ENCODE measurements around the gene PRDM16.

The PRDM16 gene

DNA sequence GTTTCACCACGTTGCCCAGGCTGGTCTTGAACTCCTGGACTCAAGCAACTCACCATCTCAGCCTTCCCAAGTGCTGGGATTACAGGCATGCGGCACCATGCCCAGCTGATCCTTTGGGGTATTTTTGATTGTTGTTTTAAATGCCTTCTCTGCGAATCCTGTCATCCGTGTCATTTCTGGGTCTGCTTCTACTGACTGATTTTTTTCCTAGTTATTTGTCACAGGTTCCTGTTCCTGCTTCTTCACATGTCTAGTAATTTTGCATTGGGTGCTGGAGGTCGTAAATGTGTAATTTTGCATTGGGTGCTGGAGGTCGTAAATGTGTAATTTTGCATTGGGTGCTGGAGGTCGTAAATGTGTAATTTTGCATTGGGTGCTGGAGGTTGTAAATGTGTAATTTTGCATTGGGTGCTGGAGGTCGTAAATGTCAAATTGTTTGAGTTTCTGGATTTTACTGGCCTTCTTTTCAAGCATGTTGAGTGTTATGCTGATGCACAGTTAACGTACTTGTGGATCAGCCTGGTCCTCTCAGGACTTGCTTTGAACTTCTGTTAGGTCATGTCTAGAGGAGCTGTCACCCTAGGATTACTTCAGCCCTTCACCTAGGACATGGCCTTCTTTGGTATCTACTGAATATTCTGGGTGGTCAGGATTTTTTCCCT is 381.3 kb downstream of the PRDM16 start:
- no peak for DNase-seq

- no peak for DNase-seq
Observed at GRCh38 chr1:3450983-3451382, 382.0 kb downstream of the PRDM16 start.

GRCh38 chr1:3451994-3452865 is 383.2 kb downstream of the PRDM16 start:
- DNase-seq, result no peak

GRCh38 chr1:3452866-3453175 is 383.8 kb downstream of the PRDM16 start:
- DNase-seq, result no peak

DNA sequence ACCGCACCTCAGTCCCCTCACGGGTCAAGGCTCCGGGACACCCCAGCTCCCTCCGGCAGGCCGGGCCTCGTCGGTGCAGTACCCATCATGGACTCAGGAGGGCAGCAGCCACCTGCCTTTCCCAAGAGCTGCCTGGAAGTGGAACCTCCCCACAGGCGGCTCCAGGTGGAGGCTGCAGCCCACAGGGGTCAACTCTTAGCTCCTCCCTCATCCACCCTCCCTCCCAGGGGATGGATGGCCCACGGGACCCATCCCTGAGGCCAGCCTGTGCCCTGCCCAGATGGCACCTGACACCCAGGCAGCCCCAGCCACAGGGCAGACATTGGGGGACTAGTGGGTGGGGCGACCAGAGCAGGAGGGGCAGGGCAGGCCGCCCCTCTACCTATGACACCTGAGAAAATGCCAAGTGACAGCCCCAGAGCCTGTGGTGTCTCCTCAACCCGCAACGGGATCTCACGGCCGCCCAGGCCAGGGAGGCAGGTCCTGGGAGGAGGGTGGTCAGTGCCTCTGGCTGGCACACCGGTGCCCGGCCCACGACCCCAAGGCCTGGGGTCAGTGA is 384.3 kb downstream of the PRDM16 start:
- DNase-seq, result peak; percentile 65

GRCh38 chr1:3453891-3454810 is 385.1 kb downstream of the PRDM16 start, which contains the start of gene ARHGEF16:
ARHGEF16 (plus strand) TSS chr1:3454665; CDS start chr1:3463085, 8,420 bp downstream.
- peak; percentile 14 for DNase-seq

GRCh38 chr1:3454811-3455618 is 386.0 kb downstream of the PRDM16 start:
- DNase-seq, result no peak

DNA sequence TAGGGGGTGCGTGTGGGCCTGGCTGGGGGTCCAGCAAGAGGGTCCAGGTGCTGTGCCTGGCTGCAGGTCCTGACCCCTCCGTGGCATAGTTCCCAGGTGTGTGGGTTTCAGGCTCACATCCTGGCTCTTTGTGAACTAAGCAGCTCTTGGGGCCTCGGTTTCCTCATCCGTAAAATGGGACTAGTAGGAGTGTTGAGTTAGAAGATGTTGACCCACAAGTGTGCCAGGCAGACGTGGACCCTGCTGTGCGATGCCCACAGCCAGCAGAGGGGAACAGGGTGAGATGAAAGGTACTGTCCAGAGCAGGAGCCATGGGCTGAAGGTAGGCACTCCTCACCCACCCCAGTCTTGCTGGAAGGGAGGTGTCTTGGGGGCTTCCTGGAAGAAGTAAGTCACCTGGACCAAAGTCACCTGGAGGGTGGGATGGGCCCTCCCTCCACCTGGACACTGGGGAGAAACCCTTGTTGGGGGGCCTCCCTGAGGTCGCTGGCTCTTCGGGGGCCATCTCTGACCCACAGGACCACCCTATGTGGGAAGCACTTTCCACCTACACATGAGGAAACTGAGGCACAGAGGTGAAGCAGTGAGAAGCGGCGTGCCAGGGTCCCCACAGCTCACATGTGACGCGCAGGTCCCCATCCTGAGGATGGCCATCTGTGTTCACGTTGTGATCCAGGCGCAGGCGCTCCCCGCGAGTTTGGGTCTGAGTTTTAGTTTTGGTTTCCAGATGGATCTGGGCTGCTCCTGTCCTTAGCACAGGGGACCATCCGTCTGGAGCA is 386.9 kb downstream of the PRDM16 start:
- no peak for DNase-seq

DNA sequence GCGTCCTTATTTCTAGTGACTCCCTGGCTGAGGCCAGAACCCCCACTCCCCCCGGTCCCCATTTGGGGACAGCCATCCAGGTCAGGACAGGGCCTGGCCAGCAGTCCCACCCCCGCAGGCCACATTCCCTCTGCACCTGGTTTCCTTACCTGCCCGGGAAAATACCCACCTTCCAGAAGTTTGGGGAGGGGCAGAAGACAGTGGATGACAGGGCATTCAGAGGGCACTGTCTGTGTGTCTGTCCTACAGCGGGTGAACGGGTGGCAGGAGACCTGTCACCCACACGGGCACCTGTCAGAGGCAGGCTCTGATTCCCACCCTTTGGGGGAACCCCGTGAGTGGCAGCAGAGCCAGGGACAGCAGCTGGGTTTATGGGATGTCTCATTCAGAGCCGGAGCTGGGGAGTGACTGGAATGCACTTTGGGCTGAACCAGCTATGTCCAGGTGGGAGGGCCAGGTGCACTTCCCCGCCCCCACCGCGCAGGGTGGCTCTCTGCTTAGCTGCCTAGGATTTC is 387.5 kb downstream of the PRDM16 start:
- no peak for DNase-seq

GRCh38 chr1:3456964-3457909 is 388.2 kb downstream of the PRDM16 start:
- no peak for DNase-seq

DNA sequence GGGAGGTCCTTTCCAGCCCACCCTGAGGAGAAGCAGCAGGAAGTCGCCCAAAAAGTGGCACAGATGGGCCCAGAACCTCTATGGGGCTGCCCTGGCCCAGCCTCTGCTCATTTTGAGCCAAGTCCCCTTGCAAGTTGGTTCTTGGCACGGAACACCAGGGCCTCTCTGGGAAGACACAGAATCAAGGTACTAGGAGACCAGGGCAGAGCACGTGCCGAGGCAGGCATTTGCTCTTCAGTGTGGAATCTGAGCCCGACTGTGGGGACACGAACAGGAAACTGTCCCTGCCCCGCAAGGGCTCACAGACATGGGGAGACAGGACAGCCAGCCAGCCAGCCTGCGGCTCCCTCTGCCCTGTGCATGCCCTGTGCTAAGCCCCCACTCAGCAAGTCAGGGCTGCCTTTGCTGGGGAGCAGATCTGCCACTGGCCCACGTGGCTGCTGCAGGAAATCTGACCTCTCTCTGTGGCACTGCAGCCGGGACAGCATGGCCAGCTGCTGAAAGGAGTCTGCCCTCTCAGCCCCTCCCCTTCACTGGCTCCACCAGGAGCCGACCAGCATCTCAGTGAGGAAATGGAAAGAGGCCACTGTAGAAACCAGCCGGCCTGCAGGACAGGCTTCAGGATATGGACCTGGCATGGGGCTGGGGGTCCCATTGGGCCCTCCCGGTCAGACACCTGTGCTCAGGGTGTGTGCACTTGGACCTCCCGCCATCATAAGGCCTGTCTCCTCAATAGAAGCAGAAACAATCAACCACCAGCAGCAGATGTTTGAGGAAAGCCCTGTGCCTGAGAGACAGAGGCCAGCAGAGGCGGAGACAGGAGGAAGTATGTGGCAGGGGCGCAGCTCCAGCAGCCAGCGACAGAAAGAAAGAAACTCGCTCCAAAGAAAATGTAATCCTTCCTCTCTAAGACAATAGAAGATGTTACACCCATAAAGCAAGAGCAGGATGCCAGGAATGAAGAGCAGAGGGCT is 389.2 kb downstream of the PRDM16 start:
- no peak for DNase-seq

GRCh38 chr1:3459051-3459908 is 390.3 kb downstream of the PRDM16 start:
- no peak for DNase-seq

DNA sequence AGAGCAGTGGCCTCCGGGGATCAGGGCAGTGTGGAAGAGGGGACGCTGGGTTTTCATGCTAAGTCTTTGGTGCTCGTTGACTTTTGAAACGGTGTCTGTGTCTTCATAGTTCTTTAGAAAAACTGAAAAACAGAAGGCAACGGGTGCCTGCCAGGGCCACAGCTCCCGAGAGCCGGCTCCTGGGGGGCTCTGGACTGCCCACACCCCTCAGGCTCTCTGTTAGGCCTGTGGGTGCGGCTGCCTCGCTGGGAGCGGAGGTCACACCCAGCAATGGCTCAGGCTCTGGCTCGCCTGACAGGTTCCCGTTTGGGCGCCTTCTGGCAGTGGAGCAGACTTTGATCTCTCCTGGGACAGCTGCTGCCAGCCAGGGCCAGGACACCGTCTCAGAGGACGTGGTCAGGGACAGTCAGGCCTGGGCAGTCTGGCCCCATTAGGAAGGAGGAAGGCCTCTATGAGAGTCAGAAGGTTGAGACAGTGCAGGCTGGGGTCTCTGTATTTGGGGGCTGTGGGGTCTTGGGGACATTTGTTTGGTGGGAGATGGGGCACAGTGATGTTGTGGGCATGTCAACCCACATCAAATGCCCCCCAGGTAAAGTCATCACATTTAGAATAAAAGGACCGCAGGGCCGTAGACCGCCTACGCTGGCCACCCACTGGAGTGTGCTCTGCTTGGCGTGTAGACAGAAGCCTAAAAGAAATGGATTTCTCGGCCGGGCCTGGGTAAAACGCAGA is 391.1 kb downstream of the PRDM16 start:
- DNase-seq, result no peak

GRCh38 chr1:3460672-3461131 is 391.7 kb downstream of the PRDM16 start:
- no peak for DNase-seq

GRCh38 chr1:3461238-3461933 is 392.4 kb downstream of the PRDM16 start:
- DNase-seq, result no peak

DNA sequence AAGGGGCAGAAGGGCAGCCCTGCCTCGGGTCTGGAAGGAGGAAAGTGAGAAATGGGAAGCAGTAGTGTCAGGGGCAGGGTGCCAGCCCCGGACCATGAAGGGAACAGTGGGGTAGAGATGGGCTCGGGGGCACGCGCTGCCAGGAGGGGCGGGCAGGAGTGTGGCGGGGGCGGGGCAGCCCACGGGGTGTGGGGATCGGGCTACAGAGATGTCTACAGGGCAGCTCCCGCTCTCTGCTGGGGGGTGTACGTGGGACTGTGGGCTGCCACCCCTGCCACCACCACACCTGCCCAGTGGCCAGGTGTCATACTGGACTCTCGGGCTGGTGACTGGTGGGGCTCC is 392.9 kb downstream of the PRDM16 start:
- DNase-seq, result no peak
